ENCODE results near the gene MRNIP. TPM values are rescaled to one million over a fixed set of nuclear protein-coding genes. Genes with fewer than 3 reads are reported as not detected.

Gene MRNIP
- total RNA-seq, 1 experiment from 2014 or later: 31.1 TPM

- Histone ChIP-seq H3K4me1 (ENCODE audit: insufficient read depth, low read length) (no peaks in the 10 kb centered on the region), H2BK15ac (ENCODE audit: low read depth, low read length) (no peak overlapping the region), H2BK5ac (ENCODE audit: insufficient read length, low read length) (no peak overlapping the region), H3K18ac (ENCODE audit: insufficient read length, low read depth, low read length) (no peak overlapping the region), H4K5ac (ENCODE audit: insufficient read length, low read depth, low read length) (no peak overlapping the region), H3K4me2 (ENCODE audit: insufficient read depth, insufficient read length, low read length) (no peak overlapping the region), H3K27ac (ENCODE audit: insufficient read length, low read depth, low read length) (no peak overlapping the region), H2BK20ac (ENCODE audit: low read depth, low read length, poor library complexity, severe bottlenecking) (no peak overlapping the region), H2BK120ac (ENCODE audit: low read depth, low read length, poor library complexity, severe bottlenecking) (no peak overlapping the region), H2AFZ (ENCODE audit: low read length) (no peak overlapping the region), H3K56ac (ENCODE audit: insufficient read length, low read depth, low read length) (no peak overlapping the region), H4K91ac (ENCODE audit: insufficient read length, low read depth, low read length) (no peak overlapping the region), H3K23ac (ENCODE audit: insufficient read length, low read depth, low read length) (no peak overlapping the region), H3K9me3 (ENCODE audit: control insufficient read depth, low read depth, low read length) (no peaks in the 10 kb centered on the region), H4K8ac (replicated peaks; ENCODE audit: insufficient read length, low read depth, low read length) (no peak overlapping the region), H4K20me1 (ENCODE audit: control insufficient read depth, insufficient read depth, insufficient read length) (no peaks in the 10 kb centered on the region), H3K9ac (ENCODE audit: extremely low read depth, insufficient read length, low read length) (no peak overlapping the region), H3K14ac (ENCODE audit: insufficient read depth, low read length) (no peak overlapping the region), H3K4ac (ENCODE audit: low read depth, low read length) (no peak overlapping the region), H2AK5ac (ENCODE audit: insufficient read length, low read length) (no peak overlapping the region), H3K79me1 (ENCODE audit: insufficient read depth, low read depth, low read length, poor library complexity, severe bottlenecking) (no peaks in the 10 kb centered on the region), H2BK12ac (ENCODE audit: insufficient read length, low read depth, low read length) (no peak overlapping the region), H3T11ph (ENCODE audit: low read length) (no peak overlapping the region), H3K79me2 (ENCODE audit: insufficient read depth, low read length) (no peaks in the 10 kb centered on the region), H3K27me3 (ENCODE audit: insufficient read depth, low read length) (no peaks in the 10 kb centered on the region), H3K23me2 (ENCODE audit: insufficient read length, low read depth, low read length, poor library complexity, severe bottlenecking) (no peaks in the 10 kb centered on the region)
- H3K36me3 Mint-ChIP-seq (ENCODE audit: insufficient read depth in 1 of 3, low read depth in 3 of 3): peaks cover 8 to 46% (median 43%) of the 10 kb centered on the region in 3 experiments; a peak in 6 of 7 replicates
- H3K4me1 Mint-ChIP-seq: peaks cover 9 to 23% of the 10 kb centered on the region in 2 experiments
- no CpG with 5 or more reads among the region's 5 CpGs for WGBS (ENCODE audit: extremely low coverage, insufficient read length, low lambda C conversion rate)
- H3K27me3 Mint-ChIP-seq (ENCODE audit: low read depth): peaks cover 1% of the 10 kb centered on the region; the same call in 1 of the 2 replicates
- no peaks in the 10 kb centered on the region for H3K9me3 Mint-ChIP-seq
- no peak for DNase-seq
- no peak for TF ChIP-seq CTCF (conservative IDR thresholded peaks at IDR 0.05)
- peak overlapping the region in 2 of 3 experiments; percentile 58 to 64; a peak in 2 of 7 replicates for H3K27ac Mint-ChIP-seq
- H3K4me3 Mint-ChIP-seq: no peak overlapping the region
Observed at GRCh38 chr5:179869101-179869500, 10.5 kb upstream of the MRNIP start.

Data from H9 (cell line).